ENCODE results near the gene BCOR.

The BCOR gene

GRCh38 chrX:40097141-40097503 is 636 bp downstream of the BCOR start:
- DNase-seq = peak; percentile 51

- peak; percentile 68 for DNase-seq
Measured at GRCh38 chrX:40096395-40097091, 1.2 kb downstream of the BCOR start.

GRCh38 chrX:40095583-40096394 is 2.0 kb downstream of the BCOR start:
- DNase-seq = peak; percentile 68

- peak; percentile 43 for DNase-seq
Measured at GRCh38 chrX:40094900-40095582, 2.7 kb downstream of the BCOR start.

- DNase-seq = peak; percentile 65
Measured at GRCh38 chrX:40094041-40094899, 3.5 kb downstream of the BCOR start.

- DNase-seq = no peak
Measured at GRCh38 chrX:40093586-40093985, 4.2 kb downstream of the BCOR start.

GRCh38 chrX:40092808-40093435 is 4.8 kb downstream of the BCOR start:
- no peak for DNase-seq

- no peak for DNase-seq
Measured at GRCh38 chrX:40091691-40092421, 5.9 kb downstream of the BCOR start.

- no peak for DNase-seq
Measured at GRCh38 chrX:40090961-40091360, 6.8 kb downstream of the BCOR start.

- no peak for DNase-seq
Measured at GRCh38 chrX:40090050-40090804, 7.5 kb downstream of the BCOR start.

- DNase-seq = no peak
Measured at GRCh38 chrX:40088803-40089540, 8.8 kb downstream of the BCOR start.

GRCh38 chrX:40088299-40088625 is 9.5 kb downstream of the BCOR start:
- no peak for DNase-seq

GRCh38 chrX:40087425-40088298 is 10.1 kb downstream of the BCOR start:
- DNase-seq = no peak

- no peak for DNase-seq
Measured at GRCh38 chrX:40086569-40087335, 11.0 kb downstream of the BCOR start.

- no peak for DNase-seq
Measured at GRCh38 chrX:40085714-40086113, 12.0 kb downstream of the BCOR start.

GRCh38 chrX:40085102-40085551 is 12.6 kb downstream of the BCOR start:
- DNase-seq = no peak

GRCh38 chrX:40084471-40085101 is 13.2 kb downstream of the BCOR start:
- DNase-seq = no peak

GRCh38 chrX:40083979-40084359 is 13.8 kb downstream of the BCOR start:
- DNase-seq = no peak

Data from OCI-M1 (cell line).